Liver (tissue), 3 donors: ENCODE data around the gene NUDT8.

ENCODE experiments used
- EGR1 ChIP-seq, 2 donors: IDR thresholded peaks; 2 replicates each; pipeline ENCODE4 v1.6.1; 2016 to 2018; ENCODE audit warnings: antibody characterized with exemption in 2 of 2, low read depth in 2 of 2
- MAX ChIP-seq: IDR thresholded peaks from 2 replicates; pipeline ENCODE4 v1.6.1; 2016; ENCODE audit warnings: antibody characterized with exemption
- TF ChIP-seq, protein P1 (sequence below): fragments of 150-350 bp; IDR thresholded peaks from 2 replicates; pipeline ENCODE4 v1.5.1; 2017; ENCODE audit warnings: improper control_type of control experiment, low read depth, low read length; ENCODE audit not compliant: missing input control
- donor health status: healthy.
- donor health status: healthy.

DNA sequence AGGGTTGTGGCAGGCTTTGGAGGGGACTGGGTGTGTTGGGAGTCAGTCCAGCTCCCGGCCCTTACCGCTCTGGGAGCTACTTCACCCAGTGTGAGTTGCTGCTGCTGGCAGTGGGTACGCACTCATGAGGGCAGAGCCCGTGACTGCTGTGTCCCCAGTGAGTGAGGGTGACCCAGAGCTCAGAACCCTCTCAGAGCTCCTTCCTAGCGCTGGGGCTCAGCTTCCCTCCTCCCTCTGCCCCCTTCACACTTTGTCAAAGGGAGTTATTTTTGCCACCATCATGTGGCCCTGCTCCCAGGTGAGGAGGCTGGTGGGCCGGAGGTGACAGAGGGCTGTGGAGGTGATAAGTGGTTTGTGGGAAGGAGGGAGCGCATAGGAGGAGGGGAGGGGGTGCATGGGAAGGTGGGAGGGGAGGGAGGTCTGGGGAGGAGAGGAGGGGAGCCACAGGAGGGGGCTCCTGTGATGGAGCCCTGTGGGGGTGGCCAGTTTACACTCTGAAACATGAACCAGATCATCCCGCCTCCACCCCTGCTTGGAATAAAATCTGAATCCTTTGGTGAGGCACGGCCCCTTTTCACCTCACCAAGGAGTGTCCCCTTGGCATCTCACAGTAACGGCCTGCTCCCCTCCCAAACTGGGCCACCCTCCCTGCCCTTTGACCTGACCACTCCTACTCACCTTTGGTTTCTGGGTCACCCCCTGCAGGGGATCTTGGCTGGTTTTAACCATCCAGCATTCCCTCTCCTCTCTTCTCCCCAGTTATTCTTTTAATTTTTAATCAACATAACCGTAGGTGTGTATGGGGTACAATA, 13.1 kb downstream of the NUDT8 start:
- TF ChIP-seq, protein P1, sequence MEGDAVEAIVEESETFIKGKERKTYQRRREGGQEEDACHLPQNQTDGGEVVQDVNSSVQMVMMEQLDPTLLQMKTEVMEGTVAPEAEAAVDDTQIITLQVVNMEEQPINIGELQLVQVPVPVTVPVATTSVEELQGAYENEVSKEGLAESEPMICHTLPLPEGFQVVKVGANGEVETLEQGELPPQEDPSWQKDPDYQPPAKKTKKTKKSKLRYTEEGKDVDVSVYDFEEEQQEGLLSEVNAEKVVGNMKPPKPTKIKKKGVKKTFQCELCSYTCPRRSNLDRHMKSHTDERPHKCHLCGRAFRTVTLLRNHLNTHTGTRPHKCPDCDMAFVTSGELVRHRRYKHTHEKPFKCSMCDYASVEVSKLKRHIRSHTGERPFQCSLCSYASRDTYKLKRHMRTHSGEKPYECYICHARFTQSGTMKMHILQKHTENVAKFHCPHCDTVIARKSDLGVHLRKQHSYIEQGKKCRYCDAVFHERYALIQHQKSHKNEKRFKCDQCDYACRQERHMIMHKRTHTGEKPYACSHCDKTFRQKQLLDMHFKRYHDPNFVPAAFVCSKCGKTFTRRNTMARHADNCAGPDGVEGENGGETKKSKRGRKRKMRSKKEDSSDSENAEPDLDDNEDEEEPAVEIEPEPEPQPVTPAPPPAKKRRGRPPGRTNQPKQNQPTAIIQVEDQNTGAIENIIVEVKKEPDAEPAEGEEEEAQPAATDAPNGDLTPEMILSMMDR = no peak
- TF ChIP-seq MAX (no peak), EGR1 (IDR thresholded peaks at IDR 0.05; ENCODE audit: low read depth in 2 of 2) (no peak)
